Prostate gland (tissue), 2 donors: ENCODE results near the gene RIMBP2. TPM values are rescaled to one million over a fixed set of nuclear protein-coding genes. Genes with fewer than 3 reads are reported as not detected.

Experiments
- DNase-seq: peaks from one replicate; pipeline ENCODE4 v3.0.0-alpha.2; 2019; ENCODE audit warnings: low spot score
- H3K27ac ChIP-seq, 2 donors: fragments of 200-600 bp; sonication (generic); 2 replicates each; pipeline ENCODE4 v1.5.1; 2017 to 2019
- H3K27me3 ChIP-seq: fragments of 200-600 bp; sonication (generic); replicated peaks from 2 replicates; pipeline ENCODE4 v1.5.1; 2019; ENCODE audit not compliant: insufficient read depth
- H3K36me3 ChIP-seq, 2 donors: fragments of 200-600 bp; sonication (generic); 1 replicate in 1 of 2; 2 replicates in 1 of 2; pipeline versions ENCODE4 v1.5.1 to v1.8.1; 2017 to 2019
- H3K4me1 ChIP-seq: fragments of 200-600 bp; sonication (generic); replicated peaks from 2 replicates; pipeline ENCODE4 v1.5.1; 2019
- H3K4me3 ChIP-seq, 2 donors: fragments of 200-600 bp; sonication (generic); 2 replicates each; pipeline ENCODE4 v1.5.1; 2017 to 2019
- H3K9me3 ChIP-seq: fragments of 200-600 bp; sonication (generic); 2 replicates; pipeline ENCODE4 v1.5.1; 2017
- POLR2A ChIP-seq: fragments of 450-650 bp; IDR thresholded peaks from one replicate; pipeline ENCODE4 v1.6.1; 2016; ENCODE audit warnings: antibody characterized with exemption, mild to moderate bottlenecking
- POLR2AphosphoS5 ChIP-seq: sonication (generic); formaldehyde crosslinking; IDR thresholded peaks from one replicate; pipeline ENCODE4 v1.6.1; 2017; ENCODE audit warnings: antibody characterized with exemption
- WGBS: methylation state at CpG from one replicate; pipeline ENCODE4 v1.1.5; 2018; 5-methylcytosine and 5-hydroxymethylcytosine counted together
- intact Hi-C: fragments of 100-400 bp; cut with DNase I; formaldehyde crosslinking; loops from one replicate; pipeline ENCODE4 v1.14.2; 2022
- total RNA-seq, 2 donors: library from RNA; depleted of rRNA; stranded (reverse); fragments of >200 nt; gene quantifications; one replicate each; pipeline ENCODE4 v1.1.0, GENCODE V29; 2016
- TF ChIP-seq, protein P1 (sequence below), 4 experiments: fragments of 200-600 bp in 2 of 4; fragments of 450-650 bp in 2 of 4; sonication (generic) in 2 of 4; IDR thresholded peaks; 1 replicate in 3 of 4; 2 replicates in 1 of 4; pipeline ENCODE4 v1.5.1; 2016 to 2019; ENCODE audit warnings: antibody characterized with exemption in 4 of 4, mild to moderate bottlenecking in 2 of 4, moderate library complexity in 2 of 4

Gene RIMBP2
- total RNA-seq, 2 donors from 2014 or later = 0.96 to 7.0 TPM

DNA sequence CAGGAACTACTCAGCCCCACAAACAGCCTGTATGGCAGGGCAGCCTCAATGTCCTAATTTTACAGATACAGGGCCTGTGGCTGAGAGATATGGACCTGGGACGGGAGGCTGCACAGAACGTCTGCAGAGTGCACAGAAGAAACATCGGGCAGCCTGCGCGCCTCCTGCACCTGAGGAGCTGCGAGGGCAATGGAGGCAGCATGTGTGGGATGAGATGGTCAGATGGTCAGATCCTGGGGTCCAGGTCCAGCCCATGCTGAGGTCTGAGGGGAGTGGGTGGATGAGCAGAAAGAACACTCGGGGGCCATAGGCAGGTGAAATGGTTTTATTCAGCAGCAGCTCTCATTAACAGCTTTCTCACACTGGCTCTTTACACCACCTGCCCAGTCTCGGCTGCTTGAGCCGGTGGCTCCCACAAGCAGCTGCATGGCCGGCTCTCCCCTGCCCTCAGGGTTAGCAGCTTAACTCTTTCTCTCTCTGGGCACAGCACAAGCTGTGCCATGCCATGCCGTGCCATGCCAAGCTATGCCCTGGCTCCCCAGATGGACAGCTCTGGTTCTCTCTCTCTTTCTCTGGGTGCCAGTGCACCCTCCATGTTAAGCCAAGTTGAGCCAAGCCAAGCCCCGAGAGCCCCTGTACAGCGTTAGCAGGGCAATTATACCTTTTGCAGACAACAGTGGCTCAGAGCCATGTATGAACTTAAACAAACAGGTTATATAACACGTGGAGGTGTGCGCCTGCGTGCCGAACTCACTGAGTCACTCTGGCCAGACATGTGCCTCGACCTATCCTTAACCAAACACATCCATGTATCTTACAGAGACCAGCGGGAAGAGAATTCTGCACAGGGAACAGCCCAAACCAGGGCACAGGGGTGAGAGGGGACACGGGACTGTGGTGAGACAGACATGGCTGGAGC is 47.6 kb downstream of the RIMBP2 start:
- H3K9me3 ChIP-seq = no peaks in the 10 kb centered on the region
- H3K4me3 ChIP-seq = no peak overlapping the region
- no peak overlapping the region for H3K27ac ChIP-seq
- H3K27me3 ChIP-seq = no peaks in the 10 kb centered on the region
- intact Hi-C loops = no loop called here
- DNase-seq = no peak
- H3K36me3 ChIP-seq = no peaks in the 10 kb centered on the region
- no peaks in the 10 kb centered on the region for H3K4me1 ChIP-seq
- TF ChIP-seq, protein P1, sequence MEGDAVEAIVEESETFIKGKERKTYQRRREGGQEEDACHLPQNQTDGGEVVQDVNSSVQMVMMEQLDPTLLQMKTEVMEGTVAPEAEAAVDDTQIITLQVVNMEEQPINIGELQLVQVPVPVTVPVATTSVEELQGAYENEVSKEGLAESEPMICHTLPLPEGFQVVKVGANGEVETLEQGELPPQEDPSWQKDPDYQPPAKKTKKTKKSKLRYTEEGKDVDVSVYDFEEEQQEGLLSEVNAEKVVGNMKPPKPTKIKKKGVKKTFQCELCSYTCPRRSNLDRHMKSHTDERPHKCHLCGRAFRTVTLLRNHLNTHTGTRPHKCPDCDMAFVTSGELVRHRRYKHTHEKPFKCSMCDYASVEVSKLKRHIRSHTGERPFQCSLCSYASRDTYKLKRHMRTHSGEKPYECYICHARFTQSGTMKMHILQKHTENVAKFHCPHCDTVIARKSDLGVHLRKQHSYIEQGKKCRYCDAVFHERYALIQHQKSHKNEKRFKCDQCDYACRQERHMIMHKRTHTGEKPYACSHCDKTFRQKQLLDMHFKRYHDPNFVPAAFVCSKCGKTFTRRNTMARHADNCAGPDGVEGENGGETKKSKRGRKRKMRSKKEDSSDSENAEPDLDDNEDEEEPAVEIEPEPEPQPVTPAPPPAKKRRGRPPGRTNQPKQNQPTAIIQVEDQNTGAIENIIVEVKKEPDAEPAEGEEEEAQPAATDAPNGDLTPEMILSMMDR (IDR thresholded peaks at IDR 0.05) = no peak
- TF ChIP-seq POLR2A (no peak), POLR2AphosphoS5 (no peak)
- WGBS = 87% methylated on average over 20 of the region's 20 CpGs

DNA sequence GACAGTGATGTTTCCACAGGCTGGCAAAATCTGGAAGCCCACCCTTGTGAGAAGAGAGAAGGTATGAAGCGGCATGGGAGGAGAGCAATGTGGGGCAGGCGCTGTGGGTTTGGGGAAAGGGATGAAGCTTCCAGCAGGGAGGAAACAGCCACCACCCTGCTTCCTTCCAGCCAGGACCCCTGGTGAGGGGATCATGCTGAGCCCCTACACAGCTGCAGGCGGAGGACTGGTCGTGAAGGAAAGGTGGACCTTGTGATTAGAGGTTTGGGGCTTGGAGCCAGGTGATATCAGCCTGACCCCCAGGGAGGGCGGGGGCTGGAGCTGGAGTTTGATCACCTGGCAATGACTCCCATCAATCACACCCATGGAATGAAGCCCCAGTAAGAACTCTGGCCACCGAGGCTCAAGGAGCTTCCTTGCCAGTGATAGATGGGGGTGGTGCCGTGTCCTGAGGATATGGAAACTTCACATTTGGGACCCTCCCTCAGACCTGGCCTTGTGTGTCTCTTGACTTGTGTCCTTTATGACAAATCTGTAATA is 48.6 kb downstream of the RIMBP2 start:
- no peak for DNase-seq
- 91% methylated on average over 7 of the region's 7 CpGs for WGBS
- no peaks in the 10 kb centered on the region for H3K9me3 ChIP-seq
- H3K4me1 ChIP-seq = no peaks in the 10 kb centered on the region
- no peaks in the 10 kb centered on the region for H3K27me3 ChIP-seq
- TF ChIP-seq, protein P1 (IDR thresholded peaks at IDR 0.05) = no peak
- TF ChIP-seq POLR2A (no peak), POLR2AphosphoS5 (no peak)
- H3K4me3 ChIP-seq = no peak overlapping the region
- intact Hi-C loops = no loop called here
- H3K36me3 ChIP-seq = no peaks in the 10 kb centered on the region
- H3K27ac ChIP-seq = no peak overlapping the region

DNA sequence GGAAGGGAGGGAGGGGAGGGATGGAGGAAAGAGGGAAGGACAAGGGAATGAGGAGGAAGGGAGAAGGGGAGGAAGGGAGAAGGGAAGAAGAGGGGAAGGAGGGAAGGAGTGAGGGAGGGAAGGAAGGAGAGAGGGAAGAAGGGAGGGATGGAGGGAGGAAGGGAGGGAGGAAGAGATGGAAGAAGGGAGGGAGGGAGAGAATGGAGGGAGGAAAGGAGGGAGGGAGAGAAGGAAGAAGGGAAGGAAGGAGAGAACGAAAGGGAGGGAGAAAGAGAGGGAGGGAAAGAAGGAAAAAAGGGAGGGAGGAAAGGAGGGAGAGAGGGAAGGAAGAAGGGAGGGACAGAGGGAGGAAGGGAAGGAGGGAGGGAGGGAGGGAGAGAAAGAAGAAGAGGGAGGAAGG is 49.5 kb downstream of the RIMBP2 start:
- Histone ChIP-seq H3K36me3 (no peaks in the 10 kb centered on the region), H3K27ac (no peak overlapping the region), H3K9me3 (no peaks in the 10 kb centered on the region), H3K4me3 (no peak overlapping the region), H3K4me1 (no peaks in the 10 kb centered on the region), H3K27me3 (no peaks in the 10 kb centered on the region)
- TF ChIP-seq POLR2A (no peak), POLR2AphosphoS5 (no peak)
- TF ChIP-seq, protein P1 (IDR thresholded peaks at IDR 0.05) = no peak
- WGBS = 100% methylated on average over 1 of the region's 1 CpG
- no peak for DNase-seq
- intact Hi-C loops = no loop called here

DNA sequence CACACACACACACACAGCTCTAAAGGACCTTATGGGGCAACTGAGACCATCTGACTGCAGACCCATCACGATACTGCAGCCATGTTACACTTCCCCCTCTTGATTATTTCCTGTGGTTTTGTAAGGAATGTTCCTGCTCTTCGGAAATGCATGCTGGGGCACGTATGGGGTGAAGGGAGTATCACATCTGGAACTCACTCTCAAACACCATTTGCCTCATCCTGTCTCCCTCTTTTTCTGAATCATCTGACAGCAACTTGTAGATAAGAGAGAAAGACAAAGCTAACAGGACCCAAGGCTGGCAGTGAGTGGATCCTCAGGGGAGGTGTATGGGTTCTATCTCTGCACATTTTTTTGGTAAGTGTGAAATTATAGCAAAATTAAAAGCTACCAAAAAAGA is 50.3 kb downstream of the RIMBP2 start:
- no peaks in the 10 kb centered on the region for H3K36me3 ChIP-seq
- no peaks in the 10 kb centered on the region for H3K27me3 ChIP-seq
- 18% methylated on average over 3 of the region's 3 CpGs for WGBS
- no peak overlapping the region for H3K4me3 ChIP-seq
- no peak overlapping the region for H3K27ac ChIP-seq
- H3K4me1 ChIP-seq = no peaks in the 10 kb centered on the region
- DNase-seq = no peak
- no peaks in the 10 kb centered on the region for H3K9me3 ChIP-seq
- intact Hi-C loops = no loop called here
- TF ChIP-seq POLR2AphosphoS5 = no peak
- TF ChIP-seq POLR2A = no peak
- TF ChIP-seq, protein P1 (IDR thresholded peaks at IDR 0.05) = no peak

DNA sequence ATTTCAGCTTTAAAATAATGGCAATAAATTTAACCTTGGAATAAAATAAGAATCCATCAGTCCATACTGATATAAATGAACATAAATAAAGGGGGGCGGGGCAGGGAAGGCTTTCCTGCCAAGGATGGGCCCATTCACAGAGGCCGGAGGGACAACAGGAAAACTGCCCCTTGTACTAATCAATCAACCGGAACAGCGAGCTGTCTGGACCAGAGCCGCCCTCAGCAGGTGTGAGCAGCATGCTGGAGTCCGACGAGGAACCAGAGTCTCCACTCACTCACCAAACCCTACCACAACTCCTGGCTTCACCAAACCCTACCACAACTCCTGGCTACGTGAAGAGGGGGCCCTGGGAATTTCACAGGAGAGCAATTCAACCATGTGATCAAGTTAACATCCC is 51.3 kb downstream of the RIMBP2 start:
- Histone ChIP-seq H3K27me3 (no peaks in the 10 kb centered on the region), H3K4me3 (no peak overlapping the region), H3K27ac (no peak overlapping the region), H3K4me1 (no peaks in the 10 kb centered on the region), H3K9me3 (no peaks in the 10 kb centered on the region), H3K36me3 (no peaks in the 10 kb centered on the region)
- TF ChIP-seq POLR2A (no peak), POLR2AphosphoS5 (no peak)
- TF ChIP-seq, protein P1 (IDR thresholded peaks at IDR 0.05) = no peak
- DNase-seq = no peak
- 95% methylated on average over 8 of the region's 8 CpGs for WGBS
- intact Hi-C loops = no loop called here
